Liver (tissue), 3 donors: ENCODE results near the gene FBXO2.

Experiments
- CTCF ChIP-seq: fragments of 150-350 bp; IDR thresholded peaks from 2 replicates; pipeline ENCODE4 v1.5.1; 2017; ENCODE audit warnings: improper control_type of control experiment, low read depth, low read length; ENCODE audit not compliant: missing input control
- EGR1 ChIP-seq, 2 donors: IDR thresholded peaks; 2 replicates each; pipeline ENCODE4 v1.6.1; 2016 to 2018; ENCODE audit warnings: antibody characterized with exemption in 2 of 2, low read depth in 2 of 2
- FOXA2 ChIP-seq: IDR thresholded peaks from 2 replicates; pipeline ENCODE4 v1.6.1; 2016; ENCODE audit warnings: antibody characterized with exemption
- HNF4G ChIP-seq: IDR thresholded peaks from 2 replicates; pipeline ENCODE4 v1.6.1; 2016; ENCODE audit warnings: antibody characterized with exemption
- JUND ChIP-seq, 2 donors: IDR thresholded peaks; 2 replicates each; pipeline ENCODE4 v1.6.1; 2016; ENCODE audit warnings: antibody characterized with exemption in 2 of 2
- MAX ChIP-seq: IDR thresholded peaks from 2 replicates; pipeline ENCODE4 v1.6.1; 2016; ENCODE audit warnings: antibody characterized with exemption
- RAD21 ChIP-seq, 2 donors: IDR thresholded peaks; 2 replicates each; pipeline ENCODE4 v1.6.1; 2016; ENCODE audit warnings: antibody characterized with exemption in 2 of 2, mild to moderate bottlenecking in 2 of 2
- REST ChIP-seq: IDR thresholded peaks from 2 replicates; pipeline ENCODE4 v1.6.1; 2016; ENCODE audit warnings: antibody characterized with exemption, mild to moderate bottlenecking
- RXRA ChIP-seq, 2 donors: IDR thresholded peaks; 2 replicates each; pipeline ENCODE4 v1.6.1; 2017 to 2018; ENCODE audit warnings: antibody characterized with exemption in 2 of 2, mild to moderate bottlenecking in 1 of 2
- SP1 ChIP-seq: IDR thresholded peaks from 2 replicates; pipeline ENCODE4 v1.6.1; 2018; ENCODE audit warnings: antibody characterized with exemption, mild to moderate bottlenecking
- TAF1 ChIP-seq: conservative IDR thresholded peaks from 2 replicates; pipeline ENCODE4 v1.6.1; 2016; ENCODE audit warnings: antibody characterized with exemption, mild to moderate bottlenecking
- YY1 ChIP-seq: IDR thresholded peaks from 2 replicates; pipeline ENCODE4 v1.6.1; 2016; ENCODE audit warnings: antibody characterized with exemption, mild to moderate bottlenecking
- donor health status: healthy.
- donor health status: healthy.

GRCh38 chr1:11626551-11626950 lies 27.7 kb downstream of the FBXO2 start:
- TF ChIP-seq RXRA (IDR thresholded peaks at IDR 0.05) (no peak), CTCF (no peak), HNF4G (no peak), EGR1 (IDR thresholded peaks at IDR 0.05; ENCODE audit: low read depth in 2 of 2) (no peak), MAX (no peak), YY1 (no peak), SP1 (no peak), RAD21 (IDR thresholded peaks at IDR 0.05) (no peak), FOXA2 (no peak), TAF1 (no peak), REST (no peak), JUND (IDR thresholded peaks at IDR 0.05) (no peak)
